Neural progenitor cell (in vitro differentiated cells): ENCODE results near the gene LRR1. TPM values are rescaled to one million over a fixed set of nuclear protein-coding genes. Genes with fewer than 3 reads are reported as not detected.

Experiments used
- DNase-seq: peaks from one replicate; pipeline ENCODE4 v3.0.0-alpha.2; 2016; ENCODE audit warnings: low spot score
- H2AFZ ChIP-seq: fragments of 200-600 bp; sonication (generic); replicated peaks from 2 replicates; pipeline ENCODE4 v1.6.1; 2016; ENCODE audit warnings: antibody characterized with exemption
- H3F3A ChIP-seq: fragments of 200-600 bp; sonication (generic); 2 replicates; pipeline ENCODE4 v1.6.1; 2016; ENCODE audit warnings: antibody characterized with exemption, low read depth
- H3K27ac ChIP-seq: fragments of 200-600 bp; sonication (generic); 2 replicates; pipeline ENCODE4 v1.5.1; 2016; ENCODE audit warnings: mild to moderate bottlenecking
- H3K27me3 ChIP-seq: fragments of 200-600 bp; sonication (generic); 2 replicates; pipeline ENCODE4 v1.6.1; 2016; ENCODE audit warnings: mild to moderate bottlenecking, moderate library complexity
- H3K36me3 ChIP-seq: fragments of 200-600 bp; sonication (generic); 2 replicates; pipeline ENCODE4 v1.5.1; 2016
- H3K4me1 ChIP-seq: fragments of 200-600 bp; sonication (generic); 2 replicates; pipeline ENCODE4 v1.6.1; 2016; ENCODE audit warnings: mixed run types
- H3K4me2 ChIP-seq: fragments of 200-600 bp; sonication (generic); 2 replicates; pipeline ENCODE4 v1.6.1; 2016
- H3K4me3 ChIP-seq: fragments of 200-600 bp; sonication (generic); 2 replicates; pipeline ENCODE4 v1.5.1; 2016
- H3K79me2 ChIP-seq: fragments of 200-600 bp; sonication (generic); 2 replicates; pipeline ENCODE4 v1.6.1; 2016; ENCODE audit warnings: low read depth
- H3K9ac ChIP-seq: fragments of 200-600 bp; sonication (generic); 2 replicates; pipeline ENCODE4 v1.6.1; 2016
- H3K9me3 ChIP-seq: fragments of 200-600 bp; sonication (generic); 2 replicates; pipeline ENCODE4 v1.5.1; 2016; ENCODE audit warnings: low read depth
- H4K20me1 ChIP-seq: fragments of 200-600 bp; sonication (generic); 2 replicates; pipeline ENCODE4 v1.6.1; 2016; ENCODE audit warnings: low read depth
- H3K27ac Mint-ChIP-seq: 3 replicates; pipeline ENCODE4 v1.8.0; 2021; ENCODE audit warnings: mixed read lengths
- H3K27me3 Mint-ChIP-seq: 2 replicates; pipeline ENCODE4 v1.8.0; 2022; ENCODE audit warnings: low read depth, mild to moderate bottlenecking, inconsistent platforms, moderate library complexity, mixed read lengths; ENCODE audit not compliant: insufficient read depth
- H3K36me3 Mint-ChIP-seq: 3 replicates; pipeline ENCODE4 v1.8.0; 2021; ENCODE audit warnings: mixed read lengths
- H3K4me1 Mint-ChIP-seq: 3 replicates; pipeline ENCODE4 v1.8.0; 2021; ENCODE audit warnings: mixed read lengths
- H3K4me3 Mint-ChIP-seq: 3 replicates; pipeline ENCODE4 v1.8.0; 2021; ENCODE audit warnings: mild to moderate bottlenecking, moderate library complexity, mixed read lengths
- H3K9me3 Mint-ChIP-seq: 3 replicates; pipeline ENCODE4 v1.8.0; 2020; ENCODE audit warnings: mixed read lengths
- EZH2 ChIP-seq: fragments of 200-600 bp; sonication (generic); IDR thresholded peaks from 2 replicates; pipeline ENCODE4 v1.6.1; 2017; ENCODE audit warnings: antibody characterized with exemption, mild to moderate bottlenecking, moderate library complexity
- EZH2phosphoT487 ChIP-seq: fragments of 200-600 bp; sonication (generic); IDR thresholded peaks from 2 replicates; pipeline ENCODE4 v1.6.1; 2017; ENCODE audit warnings: antibody characterized with exemption
- total RNA-seq: library from RNA; depleted of rRNA; stranded (reverse); fragments of >200 nt; gene quantifications from 2 replicates; pipeline ENCODE4 v1.2.3, GENCODE V29; 2015; ENCODE audit warnings: low replicate concordance
- TF ChIP-seq, protein P1 (sequence below): fragments of 200-600 bp; sonication (generic); IDR thresholded peaks from 2 replicates; pipeline ENCODE4 v1.5.1; 2017; ENCODE audit warnings: antibody characterized with exemption, mild to moderate bottlenecking

LRR1 gene
- total RNA-seq, 1 donor from 2014 or later = 35.2 TPM

GRCh38 chr14:49585803-49586672 is 12.7 kb upstream of the LRR1 start, which contains the start of gene RPS29:
Gene RPS29 (minus strand): TSS chr14:49586380. CDS start chr14:49586346, 34 bp downstream.
- H3K27me3 ChIP-seq = no peaks in the 10 kb centered on the region
- H3K79me2 ChIP-seq = peaks cover 52% of the 10 kb centered on the region
- peak within 1 kb of the TSS; percentile 98 for H3K27ac Mint-ChIP-seq
- H3K9me3 Mint-ChIP-seq = peaks cover 4% of the 10 kb centered on the region
- peaks cover 36% of the 10 kb centered on the region for H3F3A ChIP-seq
- H3K4me3 ChIP-seq = peak within 1 kb of the TSS; percentile 76
- peak within 1 kb of the TSS; percentile 48 for H2AFZ ChIP-seq
- H3K36me3 ChIP-seq = peaks cover 15% of the 10 kb centered on the region
- no peak for TF ChIP-seq EZH2phosphoT487
- TF ChIP-seq, protein P1, sequence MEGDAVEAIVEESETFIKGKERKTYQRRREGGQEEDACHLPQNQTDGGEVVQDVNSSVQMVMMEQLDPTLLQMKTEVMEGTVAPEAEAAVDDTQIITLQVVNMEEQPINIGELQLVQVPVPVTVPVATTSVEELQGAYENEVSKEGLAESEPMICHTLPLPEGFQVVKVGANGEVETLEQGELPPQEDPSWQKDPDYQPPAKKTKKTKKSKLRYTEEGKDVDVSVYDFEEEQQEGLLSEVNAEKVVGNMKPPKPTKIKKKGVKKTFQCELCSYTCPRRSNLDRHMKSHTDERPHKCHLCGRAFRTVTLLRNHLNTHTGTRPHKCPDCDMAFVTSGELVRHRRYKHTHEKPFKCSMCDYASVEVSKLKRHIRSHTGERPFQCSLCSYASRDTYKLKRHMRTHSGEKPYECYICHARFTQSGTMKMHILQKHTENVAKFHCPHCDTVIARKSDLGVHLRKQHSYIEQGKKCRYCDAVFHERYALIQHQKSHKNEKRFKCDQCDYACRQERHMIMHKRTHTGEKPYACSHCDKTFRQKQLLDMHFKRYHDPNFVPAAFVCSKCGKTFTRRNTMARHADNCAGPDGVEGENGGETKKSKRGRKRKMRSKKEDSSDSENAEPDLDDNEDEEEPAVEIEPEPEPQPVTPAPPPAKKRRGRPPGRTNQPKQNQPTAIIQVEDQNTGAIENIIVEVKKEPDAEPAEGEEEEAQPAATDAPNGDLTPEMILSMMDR = no peak
- no peak for TF ChIP-seq EZH2
- peaks cover 49% of the 10 kb centered on the region for H4K20me1 ChIP-seq
- H3K4me1 ChIP-seq = peaks cover 6% of the 10 kb centered on the region
- peak within 1 kb of the TSS; percentile 82 for H3K4me2 ChIP-seq
- H3K9me3 ChIP-seq = no peaks in the 10 kb centered on the region
- H3K36me3 Mint-ChIP-seq = peaks cover 36% of the 10 kb centered on the region
- H3K4me3 Mint-ChIP-seq = peak within 1 kb of the TSS; percentile 95
- H3K27ac ChIP-seq = peak within 1 kb of the TSS; percentile 21
- peak; percentile 98 for DNase-seq
- H3K27me3 Mint-ChIP-seq = peaks cover 20% of the 10 kb centered on the region
- H3K9ac ChIP-seq = peak within 1 kb of the TSS; percentile 79
- H3K4me1 Mint-ChIP-seq = peaks cover 28% of the 10 kb centered on the region

DNA sequence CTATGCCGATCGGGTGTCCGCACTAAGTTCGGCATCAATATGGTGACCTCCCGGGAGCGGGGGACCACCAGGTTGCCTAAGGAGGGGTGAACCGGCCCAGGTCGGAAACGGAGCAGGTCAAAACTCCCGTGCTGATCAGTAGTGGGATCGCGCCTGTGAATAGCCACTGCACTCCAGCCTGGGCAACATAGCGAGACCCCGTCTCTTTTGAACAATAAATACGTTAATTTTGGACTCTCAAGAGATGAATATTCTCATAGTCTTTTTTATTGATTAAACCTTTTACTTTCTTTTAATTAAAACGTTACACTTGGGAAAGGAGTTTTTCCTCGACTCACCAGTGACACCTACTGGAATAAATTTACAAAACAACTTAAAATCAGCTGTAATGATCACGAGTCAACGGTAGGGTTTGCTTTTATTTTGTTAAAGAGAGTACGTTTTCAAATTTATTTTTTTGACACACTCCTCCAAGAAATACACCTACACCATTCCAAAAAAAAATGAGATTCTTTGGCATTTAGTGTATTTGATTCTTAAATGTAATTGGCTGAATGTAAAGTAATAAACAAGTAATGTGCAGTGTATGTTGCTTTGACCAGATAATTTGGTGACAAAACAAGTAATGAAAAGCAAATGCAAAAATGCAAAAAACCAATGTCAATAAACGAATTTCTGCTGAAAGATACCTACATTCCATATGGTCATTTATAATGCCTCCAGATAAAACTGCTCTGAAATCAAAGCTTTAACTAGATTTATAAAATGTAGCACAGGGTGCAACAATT is 11.9 kb upstream of the LRR1 start:
- Mint-ChIP-seq H3K27ac (peak overlapping the region; percentile 98), H3K36me3 (peaks cover 31% of the 10 kb centered on the region), H3K4me1 (peaks cover 25% of the 10 kb centered on the region), H3K27me3 (peaks cover 20% of the 10 kb centered on the region), H3K9me3 (peaks cover 4% of the 10 kb centered on the region), H3K4me3 (peak overlapping the region; percentile 95)
- Histone ChIP-seq H3K4me1 (peaks cover 6% of the 10 kb centered on the region), H3F3A (peaks cover 36% of the 10 kb centered on the region), H4K20me1 (peaks cover 41% of the 10 kb centered on the region), H3K36me3 (peaks cover 15% of the 10 kb centered on the region), H2AFZ (peak overlapping the region; percentile 48), H3K9me3 (no peaks in the 10 kb centered on the region), H3K9ac (no peak overlapping the region), H3K27me3 (no peaks in the 10 kb centered on the region), H3K4me2 (peak overlapping the region; percentile 31), H3K79me2 (peaks cover 44% of the 10 kb centered on the region), H3K4me3 (peak overlapping the region; percentile 76), H3K27ac (peak overlapping the region; percentile 21)
- TF ChIP-seq EZH2 = no peak
- TF ChIP-seq, protein P1 = peak; percentile 91
- no peak for TF ChIP-seq EZH2phosphoT487
- DNase-seq = peak; percentile 57

DNA sequence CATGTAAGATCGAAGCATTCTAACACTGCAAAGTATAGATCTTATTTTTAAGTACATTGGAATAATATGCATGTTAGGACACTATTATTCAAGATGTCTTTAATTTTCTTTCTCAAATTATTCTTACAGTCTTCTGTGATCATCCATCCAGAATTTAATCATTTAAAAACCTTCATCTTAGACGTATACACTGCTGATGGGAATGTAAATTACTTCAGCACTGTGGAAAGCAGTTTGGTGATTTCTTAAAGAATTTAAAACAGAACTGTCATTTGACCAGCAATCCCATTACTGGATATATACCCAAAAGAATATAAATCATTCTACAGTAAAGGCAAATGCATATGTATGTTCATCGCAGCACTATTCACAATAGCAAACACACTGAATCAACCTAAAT is 9.4 kb upstream of the LRR1 start:
- H3K9me3 Mint-ChIP-seq = peaks cover 4% of the 10 kb centered on the region
- H3K4me1 Mint-ChIP-seq = peaks cover 15% of the 10 kb centered on the region
- no peaks in the 10 kb centered on the region for H3K4me1 ChIP-seq
- H3K27me3 Mint-ChIP-seq = peaks cover 20% of the 10 kb centered on the region
- no peak overlapping the region for H3K27ac ChIP-seq
- H3K27me3 ChIP-seq = no peaks in the 10 kb centered on the region
- TF ChIP-seq EZH2phosphoT487 (no peak), EZH2 (no peak)
- TF ChIP-seq, protein P1 = no peak
- H3K9ac ChIP-seq = no peak overlapping the region
- no peak overlapping the region for H3K4me2 ChIP-seq
- no peak overlapping the region for H3K4me3 Mint-ChIP-seq
- peaks cover 14% of the 10 kb centered on the region for H3F3A ChIP-seq
- no peaks in the 10 kb centered on the region for H3K36me3 ChIP-seq
- H3K9me3 ChIP-seq = no peaks in the 10 kb centered on the region
- H2AFZ ChIP-seq = no peak overlapping the region
- peaks cover 18% of the 10 kb centered on the region for H3K79me2 ChIP-seq
- no peak overlapping the region for H3K27ac Mint-ChIP-seq
- no peak for DNase-seq
- H3K36me3 Mint-ChIP-seq = peaks cover 10% of the 10 kb centered on the region
- H3K4me3 ChIP-seq = no peak overlapping the region
- H4K20me1 ChIP-seq = peaks cover 15% of the 10 kb centered on the region
